PC-3 (cell line): Measurements from ENCODE around the gene TEX55. TPM values are rescaled to one million over a fixed set of nuclear protein-coding genes. Genes with fewer than 3 reads are reported as not detected.

ENCODE experiments used
- ATAC-seq: fragments of 200-7000 bp; cut with Tn5 transposase; 2 replicates; pipeline ENCODE4 v1.9.1; 2020; ENCODE audit warnings: mild to moderate bottlenecking, moderate library complexity
- BruUV-seq: library from RNA; stranded (reverse); fragments of 400-500 nt; replicated peaks from 2 replicates; lab custom pipeline; 2021; lab: Mats Ljungman, UMichigan
- CTCF ChIA-PET: fragments of 300-600 bp; sonication (Branson Sonifier 250); formaldehyde crosslinking; loops from one replicate; lab custom pipeline; 2022; ENCODE audit warnings: antibody characterized with exemption; lab: Charles Lee
- POLR2A ChIA-PET: fragments of 300-600 bp; sonication (Branson Sonifier 250); formaldehyde crosslinking; loops from one replicate; lab custom pipeline; 2022; ENCODE audit warnings: antibody characterized with exemption; ENCODE audit not compliant: unreplicated experiment; lab: Charles Lee
- DNase-seq: peaks from one replicate; pipeline ENCODE4 v3.0.0-alpha.2; 2015
- H2AFZ ChIP-seq: fragments of 300-600 bp; sonication (generic); 2 replicates; pipeline ENCODE4 v1.6.0; 2016; ENCODE audit warnings: antibody characterized with exemption, low read length
- H3F3A ChIP-seq: fragments of 300-600 bp; sonication (generic); one replicate; pipeline ENCODE4 v1.6.0; 2017; ENCODE audit warnings: antibody characterized with exemption, low read length, control low read depth, mild to moderate bottlenecking; ENCODE audit not compliant: unreplicated experiment
- H3K27ac ChIP-seq: fragments of 300-600 bp; sonication (generic); 2 replicates; pipeline ENCODE4 v1.5.1; 2016; ENCODE audit warnings: mild to moderate bottlenecking, low read length
- H3K27me3 ChIP-seq: fragments of 300-600 bp; sonication (generic); 2 replicates; pipeline ENCODE4 v1.6.1; 2016; ENCODE audit warnings: low read length, mixed read lengths
- H3K36me3 ChIP-seq: fragments of 300-600 bp; sonication (generic); 2 replicates; pipeline ENCODE4 v1.6.1; 2016; ENCODE audit warnings: low read depth, mixed run types, low read length, mixed read lengths
- H3K4me1 ChIP-seq: fragments of 300-600 bp; sonication (generic); 2 replicates; pipeline ENCODE4 v1.5.1; 2016; ENCODE audit warnings: low read length; ENCODE audit not compliant: insufficient read depth
- H3K4me2 ChIP-seq: fragments of 300-600 bp; sonication (generic); 2 replicates; pipeline ENCODE4 v1.6.0; 2016; ENCODE audit warnings: low read length
- H3K4me3 ChIP-seq: fragments of 300-600 bp; sonication (generic); 2 replicates; pipeline ENCODE4 v1.5.1; 2016; ENCODE audit warnings: mild to moderate bottlenecking, low read length, mixed read lengths
- H3K79me2 ChIP-seq: fragments of 300-600 bp; sonication (generic); 2 replicates; pipeline ENCODE4 v1.6.1; 2017; ENCODE audit warnings: low read length, mixed read lengths
- H3K9ac ChIP-seq: fragments of 300-600 bp; sonication (generic); 2 replicates; pipeline ENCODE4 v1.6.0; 2016; ENCODE audit warnings: mild to moderate bottlenecking, low read length
- H3K9me2 ChIP-seq: fragments of 300-600 bp; sonication (generic); replicated peaks from 2 replicates; pipeline ENCODE4 v1.6.1; 2016; ENCODE audit warnings: mixed run types, low read length, mixed read lengths
- H3K9me3 ChIP-seq: fragments of 300-600 bp; sonication (generic); 2 replicates; pipeline ENCODE4 v1.6.1; 2016; ENCODE audit warnings: low read length, mixed read lengths
- H4K20me1 ChIP-seq: fragments of 300-600 bp; sonication (generic); 2 replicates; pipeline ENCODE4 v1.6.1; 2016; ENCODE audit warnings: low read length, mixed read lengths
- EZH2 ChIP-seq: fragments of 300-600 bp; sonication (generic); IDR thresholded peaks from one replicate; pipeline ENCODE4 v1.6.1; 2017; ENCODE audit warnings: antibody characterized with exemption, mild to moderate bottlenecking, low read length; ENCODE audit not compliant: unreplicated experiment
- EZH2phosphoT487 ChIP-seq: fragments of 300-600 bp; sonication (generic); IDR thresholded peaks from 2 replicates; pipeline ENCODE4 v1.6.1; 2018; ENCODE audit warnings: mild to moderate bottlenecking, antibody characterized with exemption, low read length, borderline replicate concordance
- intact Hi-C: fragments of 100-400 bp; cut with micrococcal nuclease; formaldehyde crosslinking; loops from 2 replicates; pipeline ENCODE4 v1.9.0; 2023
- total RNA-seq: library from RNA; depleted of rRNA; stranded (reverse); fragments of >200 nt; gene quantifications from 2 replicates; pipeline ENCODE4 v1.2.3, GENCODE V29; 2014
- TF ChIP-seq, protein P1 (sequence below): fragments of 300-600 bp; sonication (generic); conservative IDR thresholded peaks from 2 replicates; pipeline ENCODE4 v1.5.1; 2017; ENCODE audit warnings: antibody characterized with exemption, low read depth, mild to moderate bottlenecking, low read length

TEX55 gene
- total RNA-seq, 1 experiment from 2014 or later: 0.33 TPM

DNA sequence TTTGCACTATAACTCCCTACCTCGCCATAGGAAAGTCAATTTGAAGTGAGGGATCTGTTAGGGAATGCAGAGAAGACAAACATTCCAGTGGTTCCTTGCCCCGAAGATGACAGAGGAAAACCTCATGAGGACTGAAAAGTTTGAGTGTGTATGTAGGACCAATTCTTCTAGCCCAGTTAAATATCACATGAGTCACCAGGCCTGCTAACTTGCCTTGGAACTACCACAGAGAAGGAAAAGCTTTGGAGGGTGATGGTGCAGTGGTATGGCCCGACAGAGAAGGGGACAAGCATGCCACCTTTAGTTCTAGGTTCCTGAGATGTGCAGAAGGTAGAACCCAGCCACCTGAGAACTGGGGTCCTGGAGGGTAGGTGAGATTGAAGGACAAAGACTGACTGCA, 24.9 kb downstream of the TEX55 start:
- Histone ChIP-seq H3K4me3 (no peak overlapping the region), H3K9me2 (no peaks in the 10 kb centered on the region), H4K20me1 (no peaks in the 10 kb centered on the region), H2AFZ (no peak overlapping the region), H3K9me3 (no peaks in the 10 kb centered on the region), H3K27ac (no peak overlapping the region), H3K36me3 (no peaks in the 10 kb centered on the region), H3K4me1 (peaks cover 4% of the 10 kb centered on the region), H3K9ac (no peak overlapping the region), H3K27me3 (no peaks in the 10 kb centered on the region), H3F3A (no peaks in the 10 kb centered on the region), H3K79me2 (no peaks in the 10 kb centered on the region), H3K4me2 (no peak overlapping the region)
- no peak for ATAC-seq
- no peak for DNase-seq
- BruUV-seq: no TSS peak
- intact Hi-C loops: no loop called here
- POLR2A ChIA-PET: interaction anchor here (0.6 kb wide), 1 partner anchor 25 kb away, joined by 3 read pairs; no protein-coding TSS in a partner anchor
- TF ChIP-seq, protein P1, sequence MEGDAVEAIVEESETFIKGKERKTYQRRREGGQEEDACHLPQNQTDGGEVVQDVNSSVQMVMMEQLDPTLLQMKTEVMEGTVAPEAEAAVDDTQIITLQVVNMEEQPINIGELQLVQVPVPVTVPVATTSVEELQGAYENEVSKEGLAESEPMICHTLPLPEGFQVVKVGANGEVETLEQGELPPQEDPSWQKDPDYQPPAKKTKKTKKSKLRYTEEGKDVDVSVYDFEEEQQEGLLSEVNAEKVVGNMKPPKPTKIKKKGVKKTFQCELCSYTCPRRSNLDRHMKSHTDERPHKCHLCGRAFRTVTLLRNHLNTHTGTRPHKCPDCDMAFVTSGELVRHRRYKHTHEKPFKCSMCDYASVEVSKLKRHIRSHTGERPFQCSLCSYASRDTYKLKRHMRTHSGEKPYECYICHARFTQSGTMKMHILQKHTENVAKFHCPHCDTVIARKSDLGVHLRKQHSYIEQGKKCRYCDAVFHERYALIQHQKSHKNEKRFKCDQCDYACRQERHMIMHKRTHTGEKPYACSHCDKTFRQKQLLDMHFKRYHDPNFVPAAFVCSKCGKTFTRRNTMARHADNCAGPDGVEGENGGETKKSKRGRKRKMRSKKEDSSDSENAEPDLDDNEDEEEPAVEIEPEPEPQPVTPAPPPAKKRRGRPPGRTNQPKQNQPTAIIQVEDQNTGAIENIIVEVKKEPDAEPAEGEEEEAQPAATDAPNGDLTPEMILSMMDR: no peak
- TF ChIP-seq EZH2phosphoT487 (no peak), EZH2 (no peak)
- CTCF ChIA-PET: interaction anchor here (1.0 kb wide), 1 partner anchor 70 kb away, joined by 3 read pairs; no protein-coding TSS in a partner anchor

DNA sequence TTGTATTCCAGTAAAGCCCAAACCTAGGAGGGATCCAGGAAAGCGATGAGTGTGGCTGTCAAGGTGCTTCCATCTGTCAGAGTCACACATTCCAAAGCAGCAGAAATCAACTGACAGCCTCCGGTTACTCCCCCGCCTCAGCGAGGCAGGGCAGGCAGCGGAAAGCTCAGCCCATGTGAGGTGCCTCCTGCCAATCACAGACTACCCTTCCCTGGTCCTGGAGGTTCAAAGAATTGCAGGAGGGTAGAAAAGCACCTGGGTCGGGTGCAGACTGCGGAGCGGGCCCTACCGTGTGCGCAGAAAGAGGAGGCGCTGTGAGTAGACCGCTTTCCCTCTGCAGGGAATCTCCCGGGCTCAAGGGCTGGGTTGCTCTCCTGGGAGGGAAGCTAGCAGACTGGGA, 27.4 kb downstream of the TEX55 start, which contains the start of gene UPK1B:
TSS of gene UPK1B (plus strand) at position 274 of the 400 bp plus-strand sequence. CDS start 13,144 bp downstream, outside the sequence.
- no peak within 1 kb of the TSS for H3K27ac ChIP-seq
- DNase-seq (no peak), ATAC-seq (no peak)
- ChIA-PET POLR2A (no interaction called here), CTCF (interaction anchor here (1.0 kb wide), 1 partner anchor 68 kb away, joined by 3 read pairs; no protein-coding TSS in a partner anchor)
- H3K9ac ChIP-seq: no peak within 1 kb of the TSS
- H3F3A ChIP-seq: no peaks in the 10 kb centered on the region
- H3K36me3 ChIP-seq: no peaks in the 10 kb centered on the region
- H3K9me3 ChIP-seq: no peaks in the 10 kb centered on the region
- H4K20me1 ChIP-seq: no peaks in the 10 kb centered on the region
- no peak for TF ChIP-seq EZH2phosphoT487
- H3K9me2 ChIP-seq: no peaks in the 10 kb centered on the region
- peaks cover 24% of the 10 kb centered on the region for H3K4me1 ChIP-seq
- H2AFZ ChIP-seq: no peak within 1 kb of the TSS
- no peak within 1 kb of the TSS for H3K4me2 ChIP-seq
- H3K27me3 ChIP-seq: no peaks in the 10 kb centered on the region
- H3K4me3 ChIP-seq: no peak within 1 kb of the TSS
- no peaks in the 10 kb centered on the region for H3K79me2 ChIP-seq
- BruUV-seq: no TSS peak
- intact Hi-C loops: no loop called here

DNA sequence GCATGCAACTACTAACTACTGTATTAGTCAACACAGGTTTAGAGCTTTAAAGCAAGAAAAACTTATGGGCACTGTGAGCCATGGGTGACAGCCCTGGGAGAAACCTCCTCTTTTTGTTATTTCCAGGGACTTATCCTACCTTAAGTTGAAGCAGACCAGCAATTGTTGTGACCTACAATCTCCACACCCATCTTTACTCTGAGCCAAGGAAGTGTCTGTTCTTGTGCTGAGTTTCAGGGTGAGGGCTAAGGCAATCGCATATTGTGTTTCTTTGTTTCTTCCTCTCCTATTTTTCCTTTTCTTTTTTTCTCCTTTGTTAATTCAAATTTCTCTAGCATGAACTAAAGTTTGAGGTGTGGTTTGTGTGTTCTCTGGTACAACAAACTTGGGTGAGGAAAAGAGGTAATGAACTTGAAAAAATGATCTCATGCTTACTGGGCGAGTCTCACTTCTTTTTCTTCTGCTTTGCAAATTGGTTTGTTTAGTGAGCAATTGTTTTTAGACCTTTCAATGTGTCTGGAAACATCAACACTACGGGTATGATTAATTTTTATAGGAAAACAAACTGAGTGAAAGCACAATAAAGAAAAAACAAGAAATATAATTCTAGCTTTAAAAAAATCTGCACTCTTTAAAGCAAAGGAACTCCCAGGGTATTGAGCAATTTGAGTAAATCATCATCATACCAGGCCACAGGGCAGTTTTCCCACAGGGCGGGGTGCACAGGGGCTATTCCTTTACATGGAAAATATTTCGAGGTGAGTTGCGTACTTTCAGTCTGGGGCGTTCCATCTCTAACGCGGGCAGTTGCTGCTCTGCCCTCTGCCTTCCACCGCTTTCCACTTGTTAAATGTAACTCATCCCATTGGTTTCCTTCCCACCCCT, 30.1 kb downstream of the TEX55 start:
- ChIA-PET POLR2A (interaction anchor here (0.6 kb wide), 1 partner anchor 11 kb away, joined by 3 read pairs; no protein-coding TSS in a partner anchor), CTCF (interaction anchor here (0.6 to 1.1 kb wide), 3 partner anchors 15 to 71 kb away, joined by 4 to 8 read pairs (median 4); partner anchors contain the start of gene B4GALT4)
- no peaks in the 10 kb centered on the region for H3K79me2 ChIP-seq
- peak overlapping the region; percentile 26; the same call in 1 of the 2 replicates for H3K4me3 ChIP-seq
- ATAC-seq (peak; percentile 73), DNase-seq (peak; percentile 87)
- peak overlapping the region; percentile 92 for H3K27ac ChIP-seq
- intact Hi-C loops: loop anchor here (1.0 to 2.0 kb wide), 3 partner anchors 8 to 65 kb away; partner anchors contain the start of gene B4GALT4
- TSS peak; percentile 91 for BruUV-seq
- no peaks in the 10 kb centered on the region for H3K9me3 ChIP-seq
- H3K36me3 ChIP-seq: no peaks in the 10 kb centered on the region
- no peaks in the 10 kb centered on the region for H3K27me3 ChIP-seq
- H3K4me1 ChIP-seq: peaks cover 34% of the 10 kb centered on the region
- H3K9ac ChIP-seq: peak overlapping the region; percentile 78
- H2AFZ ChIP-seq: peak overlapping the region; percentile 43
- no peak for TF ChIP-seq EZH2
- no peak for TF ChIP-seq EZH2phosphoT487
- TF ChIP-seq, protein P1: no peak
- no peaks in the 10 kb centered on the region for H4K20me1 ChIP-seq
- H3K4me2 ChIP-seq: peak overlapping the region; percentile 69
- H3F3A ChIP-seq: peaks cover under 1% of the 10 kb centered on the region
- no peaks in the 10 kb centered on the region for H3K9me2 ChIP-seq
